GM18526 (cell line): ENCODE results near the gene EDEM1.

Experiments used
- POLR2A ChIP-seq: IDR thresholded peaks from 3 replicates; pipeline ENCODE4 v1.6.1; 2011; ENCODE audit not compliant: insufficient read length; ENCODE audit errors: extremely low read depth

EDEM1 gene

DNA sequence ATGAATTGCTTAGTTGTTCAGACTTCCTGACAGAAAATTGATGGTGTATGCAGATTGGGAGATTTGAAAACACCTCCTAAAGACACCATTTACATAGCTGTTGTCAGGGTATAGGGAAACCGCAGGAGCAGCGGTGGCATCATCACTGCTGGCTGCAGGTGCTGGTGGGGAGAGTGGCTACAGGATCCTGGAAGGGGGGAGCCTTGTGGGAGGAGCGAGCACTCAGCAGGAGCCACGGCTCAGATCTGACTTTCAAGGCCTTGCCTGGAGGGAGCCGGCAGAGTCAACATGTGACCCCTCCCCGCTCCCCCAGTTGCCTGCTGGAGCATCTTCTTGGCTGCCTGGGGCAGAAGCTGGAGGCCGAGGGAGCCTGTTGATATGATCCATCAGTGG is 26.1 kb downstream of the EDEM1 start:
- no peak for TF ChIP-seq POLR2A

DNA sequence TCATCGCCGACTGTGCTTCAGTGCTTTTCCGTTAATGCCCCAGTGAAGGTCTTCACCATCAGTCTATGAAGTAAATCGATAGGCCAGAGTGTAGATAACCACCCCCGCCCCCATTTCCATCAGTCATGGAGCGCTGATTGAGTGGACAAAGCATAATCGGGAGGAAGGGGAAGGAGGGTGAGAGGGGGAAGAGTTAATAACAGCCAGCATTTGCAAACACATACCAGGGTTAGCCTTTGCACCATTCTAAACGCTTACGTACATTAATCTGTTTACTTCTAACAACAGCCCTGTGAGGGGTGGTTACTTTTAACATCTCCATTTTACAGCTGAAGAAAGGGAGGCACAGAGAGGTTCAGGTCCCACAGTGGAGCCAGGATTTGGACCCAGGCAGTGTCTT is 26.8 kb downstream of the EDEM1 start:
- no peak for TF ChIP-seq POLR2A

DNA sequence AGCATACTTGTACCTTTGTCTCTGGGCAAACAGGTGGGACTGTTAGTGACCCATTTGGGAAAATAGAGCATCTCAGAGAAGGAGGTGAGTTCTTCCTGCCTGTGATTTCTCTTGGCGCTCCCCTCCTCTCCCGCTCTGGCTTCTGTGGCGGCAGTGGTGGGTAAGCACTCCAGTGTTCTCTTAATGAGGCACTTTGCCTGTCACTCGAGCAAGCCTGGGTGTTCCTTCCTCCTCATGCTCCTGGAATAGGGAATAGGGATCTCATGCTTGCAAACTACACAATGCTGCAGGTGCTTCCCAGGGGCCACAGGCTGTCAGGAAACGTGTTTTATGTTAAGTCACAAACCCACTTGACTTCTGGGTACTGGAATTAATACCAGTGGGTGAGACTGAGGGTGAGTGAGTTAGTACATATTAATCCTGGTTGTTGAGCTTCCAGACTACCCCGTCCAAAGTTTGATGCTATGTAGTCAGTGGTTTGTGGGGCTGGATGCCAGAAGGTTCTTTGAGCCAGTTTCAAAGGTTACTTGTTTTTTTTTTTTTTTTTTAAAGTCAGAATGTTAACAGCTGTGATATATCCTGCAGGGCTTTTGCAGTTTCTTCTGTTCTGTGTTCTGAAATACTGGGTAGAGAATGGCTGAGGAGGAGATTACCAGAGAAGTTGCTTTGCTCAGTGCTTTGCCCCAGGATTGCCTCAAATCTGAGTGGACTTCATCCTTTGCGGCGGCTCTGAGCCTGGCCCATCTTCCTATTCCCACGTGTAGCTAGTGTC is 30.5 kb downstream of the EDEM1 start:
- TF ChIP-seq POLR2A, result no peak

DNA sequence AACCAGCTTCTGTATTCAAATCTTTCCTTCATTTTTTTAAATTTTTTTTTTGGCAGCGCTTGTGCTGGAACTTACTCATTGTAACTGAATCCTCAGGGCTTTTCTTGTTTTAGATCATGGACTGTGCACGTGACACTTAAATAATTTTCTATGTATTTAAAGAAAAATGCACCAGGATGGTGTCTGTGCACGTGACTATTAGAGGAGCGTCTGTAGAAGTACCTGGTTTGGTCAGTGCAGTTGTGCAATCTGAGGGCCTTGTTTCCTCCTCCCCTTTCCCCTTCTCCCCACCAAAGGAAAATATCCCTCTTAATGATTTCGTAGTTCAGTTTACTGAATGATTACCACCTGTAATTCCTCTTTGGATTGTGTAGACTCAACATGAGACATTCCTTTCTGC is 31.3 kb downstream of the EDEM1 start:
- TF ChIP-seq POLR2A, result no peak

DNA sequence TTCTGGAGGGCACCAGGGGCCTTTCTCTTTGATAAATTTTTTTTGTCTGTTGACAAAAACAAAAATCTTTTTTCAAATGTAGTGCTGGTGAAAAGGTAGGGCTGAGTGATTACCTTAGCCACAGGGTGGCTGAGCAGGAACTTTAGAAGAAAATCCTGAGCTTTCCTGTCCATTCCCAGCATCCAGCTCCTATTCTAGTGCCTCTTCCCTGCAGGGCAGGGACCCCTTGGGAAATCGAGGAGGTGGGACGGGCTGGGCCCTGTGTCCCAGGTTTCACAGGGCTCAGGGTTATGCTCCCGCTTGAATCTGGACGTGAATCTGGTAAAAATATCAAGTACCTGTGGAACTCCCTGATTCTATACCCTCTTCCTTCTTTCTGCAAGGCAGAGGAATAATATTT is 31.7 kb downstream of the EDEM1 start:
- TF ChIP-seq POLR2A, result no peak

DNA sequence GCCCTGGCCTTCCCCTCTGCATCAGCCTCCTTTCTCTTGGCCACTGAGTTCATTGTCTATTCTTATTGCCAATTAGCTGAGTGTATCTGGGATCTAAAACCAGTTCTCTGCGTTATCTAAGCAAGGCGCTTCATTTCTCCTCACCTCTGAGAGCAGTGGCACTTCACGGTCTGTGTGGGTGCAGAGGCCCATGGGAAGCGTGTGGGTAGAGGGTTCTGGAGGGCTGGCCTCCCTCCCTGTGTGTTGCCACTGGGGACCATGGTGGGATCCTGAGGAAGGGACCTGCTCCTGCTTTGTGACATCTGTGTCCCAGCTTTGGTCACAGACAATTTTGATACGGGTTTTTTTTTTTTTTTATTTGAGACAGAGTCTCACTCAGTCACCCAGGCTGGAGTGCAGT is 32.7 kb downstream of the EDEM1 start:
- no peak for TF ChIP-seq POLR2A

DNA sequence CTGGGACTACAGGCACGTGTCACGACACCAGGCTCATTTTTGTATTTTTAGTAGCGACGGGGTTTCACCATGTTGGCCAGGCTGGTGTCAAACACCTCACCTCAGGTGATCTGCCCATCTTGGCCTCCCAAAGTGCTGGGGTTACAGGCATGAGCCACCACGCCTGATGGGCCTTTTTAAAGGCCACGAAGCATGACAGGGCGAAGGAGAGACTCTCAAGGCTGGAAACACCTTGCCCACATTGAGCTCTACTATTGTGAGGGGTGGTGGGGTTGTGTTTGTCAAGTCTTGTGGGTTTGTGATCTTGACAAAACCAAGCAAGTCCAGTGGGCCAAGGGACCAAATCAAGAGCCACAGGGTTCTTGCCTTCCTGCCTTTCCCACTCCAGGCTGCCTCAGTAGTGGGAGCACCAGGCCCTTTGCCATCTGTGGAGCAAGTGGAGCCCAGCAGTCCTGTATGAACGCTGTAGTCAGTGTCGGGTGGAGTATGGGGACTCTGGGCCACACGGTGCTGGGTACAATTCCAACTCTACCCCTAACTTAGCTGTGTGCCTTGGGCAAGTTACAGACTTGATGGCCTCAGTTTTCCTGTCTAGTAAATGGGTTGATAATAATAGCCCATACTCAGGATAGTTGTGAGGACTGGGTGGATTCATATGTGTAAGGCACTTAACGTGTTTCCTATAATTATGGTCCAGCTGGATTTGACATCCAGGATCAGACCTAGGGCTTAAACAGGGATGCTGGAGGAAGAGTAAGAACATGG is 33.3 kb downstream of the EDEM1 start:
- no peak for TF ChIP-seq POLR2A

DNA sequence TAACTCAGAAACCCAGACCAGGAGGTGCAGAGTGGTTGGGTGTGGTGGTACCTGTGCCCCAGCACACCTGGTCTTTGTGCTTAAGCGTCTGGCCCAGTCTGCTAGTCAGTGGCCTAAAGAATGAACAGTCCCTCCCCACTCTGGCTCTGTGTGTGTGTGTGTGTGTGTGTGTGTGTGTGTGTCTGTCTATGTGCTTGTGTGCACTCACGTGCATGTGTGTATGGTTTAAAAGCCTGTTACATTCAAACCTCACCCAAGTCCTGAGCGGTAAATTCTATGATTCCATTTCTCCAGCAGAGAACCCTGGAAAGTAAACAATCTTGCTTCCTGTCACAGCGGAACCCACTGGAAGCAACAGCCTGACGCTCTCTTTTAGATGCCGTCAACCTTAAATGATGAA is 34.2 kb downstream of the EDEM1 start:
- no peak for TF ChIP-seq POLR2A

DNA sequence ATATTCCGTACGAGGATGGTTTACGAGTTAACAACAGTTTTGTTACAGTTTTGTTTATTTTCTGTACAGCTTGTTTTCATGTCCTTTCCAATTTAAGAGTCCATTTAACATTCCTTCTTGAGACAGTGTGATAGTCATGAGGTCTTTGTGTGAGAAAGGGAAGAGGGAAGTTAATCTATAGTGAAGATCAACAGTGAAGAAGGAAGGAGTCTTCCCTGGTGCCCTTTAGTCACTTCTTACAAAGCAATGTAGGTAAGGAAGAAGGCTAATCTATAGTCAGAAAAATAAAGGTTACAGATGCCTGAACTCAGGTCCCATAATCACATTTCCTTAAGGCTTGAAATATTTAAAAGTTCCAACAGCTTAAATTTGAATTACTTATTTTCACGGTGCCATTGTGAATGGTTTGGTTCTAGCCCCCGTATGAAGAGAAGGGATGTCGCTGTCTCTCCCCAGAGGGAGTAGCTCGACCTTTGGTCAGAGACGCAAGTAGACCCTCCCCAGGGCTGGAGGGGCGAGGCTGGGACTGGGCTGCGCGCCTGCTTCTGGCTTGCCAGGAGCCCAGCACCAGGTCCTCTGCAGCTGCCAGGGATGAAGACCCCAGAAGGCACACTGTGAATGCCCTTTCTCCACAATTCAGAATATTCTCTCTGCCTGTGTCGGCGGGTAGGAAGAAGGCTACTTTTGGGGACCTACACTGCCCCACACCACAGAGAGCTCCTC is 34.9 kb downstream of the EDEM1 start:
- TF ChIP-seq POLR2A, result no peak

DNA sequence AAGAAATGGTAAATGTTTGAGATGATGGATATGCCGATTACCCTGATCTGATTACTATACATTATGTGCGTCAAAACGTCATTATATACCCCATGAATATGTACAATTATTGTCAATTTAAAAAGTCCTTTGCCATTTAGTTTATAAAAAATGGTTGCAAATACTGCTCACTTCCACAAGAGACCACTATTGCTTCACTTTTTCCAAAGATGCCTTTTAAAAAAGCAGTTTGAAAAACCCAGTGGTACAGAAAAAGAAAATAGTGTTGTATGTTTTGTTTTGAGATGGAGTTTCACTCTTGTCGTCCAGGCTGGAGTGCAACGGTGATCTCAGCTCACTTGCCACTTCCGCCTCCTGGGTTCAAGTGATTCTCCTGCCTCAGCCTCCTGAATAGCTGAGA is 39.3 kb downstream of the EDEM1 start:
- no peak for TF ChIP-seq POLR2A

DNA sequence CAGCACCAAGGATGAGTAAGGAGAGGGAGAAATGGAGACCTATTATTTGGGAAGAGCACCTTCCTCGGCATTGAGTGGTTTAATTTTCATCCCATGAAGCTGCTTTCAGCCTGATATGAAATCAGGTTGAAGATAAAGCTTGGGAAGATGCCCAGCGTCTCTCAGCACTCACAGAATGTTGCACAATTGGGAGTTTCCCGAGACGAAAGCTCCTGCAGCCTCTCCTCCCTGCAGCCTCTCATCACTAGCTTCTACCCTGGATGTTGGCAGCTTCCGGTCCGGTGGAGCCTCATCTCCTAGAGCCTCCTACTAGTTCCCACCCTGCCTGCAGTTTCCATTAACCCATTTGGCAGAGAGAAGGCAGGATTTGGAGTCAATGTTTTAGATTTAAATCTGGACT is 40.3 kb downstream of the EDEM1 start:
- TF ChIP-seq POLR2A, result no peak

DNA sequence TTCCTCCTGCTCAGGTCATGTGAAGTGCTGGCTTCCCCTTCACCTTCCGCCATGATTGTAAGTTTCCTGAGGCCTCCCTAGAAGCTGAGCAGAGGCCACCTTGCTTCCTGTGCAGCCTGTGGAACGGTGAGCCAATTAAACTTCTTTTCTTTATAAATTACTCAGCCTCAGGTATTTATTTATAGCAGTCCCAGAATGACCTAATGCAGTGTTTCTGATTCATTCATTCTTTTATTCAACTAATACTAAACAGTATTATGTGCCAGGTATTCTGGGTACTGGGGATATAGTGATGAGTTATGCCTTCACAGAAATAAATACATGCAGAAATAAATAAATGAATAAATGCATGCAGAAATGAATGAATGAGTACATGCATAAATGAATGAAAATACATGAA is 41.9 kb downstream of the EDEM1 start:
- TF ChIP-seq POLR2A, result no peak

DNA sequence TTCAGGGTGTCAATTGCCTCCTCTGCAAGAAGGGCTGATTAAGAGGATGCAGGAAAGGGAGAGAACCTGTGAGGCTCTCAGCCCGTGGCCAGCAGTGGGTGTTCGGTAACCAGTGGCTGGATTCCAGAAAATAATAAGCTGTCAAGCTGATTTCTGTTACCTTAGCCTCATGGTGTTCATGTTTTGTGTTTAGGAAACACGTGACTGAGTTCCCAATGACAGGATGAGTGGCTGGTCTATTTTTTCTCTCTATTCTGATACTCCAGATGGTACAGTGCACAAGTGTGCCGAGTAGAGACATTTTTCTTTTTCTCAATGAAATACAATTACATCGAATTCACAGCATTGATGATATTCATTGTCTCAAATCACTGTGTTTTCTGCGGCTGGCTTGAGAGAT is 43.6 kb downstream of the EDEM1 start:
- no peak for TF ChIP-seq POLR2A

DNA sequence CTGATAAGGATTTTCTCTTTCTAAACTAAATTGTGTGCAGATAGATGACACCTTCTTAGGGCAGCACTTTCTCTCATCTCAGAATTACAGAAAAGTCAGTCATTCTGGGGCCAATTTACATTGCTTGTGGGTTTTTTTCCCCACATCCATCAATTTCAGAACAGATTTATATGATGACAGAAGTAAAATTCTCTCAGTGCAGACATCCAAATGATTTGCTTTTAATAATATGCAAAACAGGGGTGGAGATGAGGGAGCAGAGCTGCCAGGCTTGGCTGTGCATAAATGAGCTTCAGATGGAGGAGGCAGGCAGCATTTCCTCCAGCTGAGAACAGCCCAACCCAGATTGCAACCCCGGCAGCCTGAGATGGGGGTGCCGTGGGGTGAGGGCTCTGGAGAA is 44.0 kb downstream of the EDEM1 start:
- TF ChIP-seq POLR2A, result no peak

DNA sequence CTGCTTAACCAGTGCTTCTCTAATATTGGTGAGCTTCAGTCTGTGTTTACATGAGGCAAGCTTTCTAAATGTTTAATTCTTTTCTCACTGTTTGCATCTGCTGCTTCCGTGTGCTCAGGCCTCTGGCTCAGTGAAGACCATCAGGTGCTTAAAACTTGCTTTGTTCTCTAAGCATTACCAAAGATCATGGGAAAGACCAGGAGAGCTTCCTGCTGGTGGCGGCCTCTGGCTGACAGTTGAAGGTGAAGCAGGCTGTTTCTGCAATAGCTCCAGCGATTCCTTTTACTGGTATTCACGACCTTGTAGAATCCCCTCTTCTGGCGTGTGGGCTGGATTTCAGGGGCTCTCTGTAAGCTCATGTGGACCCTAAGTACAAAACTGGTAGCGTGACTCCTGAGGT is 45.1 kb downstream of the EDEM1 start:
- no peak for TF ChIP-seq POLR2A

DNA sequence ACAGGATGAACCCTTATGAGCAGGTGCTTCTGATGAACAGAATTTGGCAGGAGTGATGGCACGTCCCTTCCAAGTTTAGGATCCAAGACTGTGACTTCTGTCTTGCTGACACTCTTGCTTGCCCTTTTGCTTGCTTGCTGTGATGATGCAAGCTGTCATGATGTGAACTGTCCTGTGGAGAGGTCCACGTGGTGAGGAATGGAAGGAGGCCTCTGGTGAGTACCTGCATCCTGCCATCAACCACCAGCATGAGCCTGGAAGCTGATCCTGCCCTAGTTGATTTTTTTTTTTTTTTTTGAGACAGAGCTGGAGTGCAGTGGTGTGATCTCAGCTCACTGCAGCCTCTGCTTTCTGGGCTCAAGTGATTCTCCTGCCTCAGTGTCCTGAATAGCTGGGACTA is 45.5 kb downstream of the EDEM1 start:
- TF ChIP-seq POLR2A, result no peak
